K562 (cell line): ENCODE measurements around the gene MYOM1. TPM values are rescaled to one million over a fixed set of nuclear protein-coding genes. Genes with fewer than 3 reads are reported as not detected.

Experiments
- BCOR ChIP-seq: fragments of 450-650 bp; IDR thresholded peaks from 2 replicates; pipeline ENCODE4 v1.6.1; 2016
- polyA plus RNA-seq, 8 experiments: library from polyadenylated mRNA; depleted of rRNA in 4 of 8; stranded (reverse) in 5 of 8; unstranded in 3 of 8; fragments of >200 nt; fragmentation: Nextera tagmentation in 2 of 8; fragmentation: Illumina TruSeq in 1 of 8; extraction: Ambion mirVana in 2 of 8; extraction: Trizol in 1 of 8; gene quantifications; 2 replicates each; pipeline versions ENCODE4 v1.2.1 to v1.2.3, GENCODE V29; 2011 to 2014; ENCODE audit warnings: inconsistent platforms in 1 of 8, missing spikeins in 1 of 8
- total RNA-seq, 7 experiments: library from RNA; depleted of rRNA in 6 of 7; stranded (reverse); fragments of >200 nt in 6 of 7; fragmentation: Illumina TruSeq in 2 of 7; extraction: Trizol in 2 of 7; gene quantifications; 2 replicates each; pipeline versions ENCODE4 v1.2.1 to v1.2.3, GENCODE V29; 2011 to 2021; ENCODE audit warnings: low replicate concordance in 1 of 7
- TF ChIP-seq, protein P1 (sequence below), 3 experiments: fragments of 200-800 bp in 1 of 3; fragments of 250-450 bp in 1 of 3; fragments of 450-650 bp in 1 of 3; sonication (Bioruptor Pico) in 1 of 3; sonication (Bioruptor generic) in 1 of 3; formaldehyde crosslinking in 1 of 3; IDR thresholded peaks; 2 replicates each; pipeline versions ENCODE4 v1.6.1 to v1.8.0; 2016 to 2022; ENCODE audit warnings: mild to moderate bottlenecking in 2 of 3, missing genetic modification characterization in 2 of 3, missing compliant biosample characterization in 1 of 3, moderate library complexity in 1 of 3
- TF ChIP-seq, protein P2 (sequence below): fragments of 450-650 bp; IDR thresholded peaks from 2 replicates; pipeline ENCODE4 v1.6.1; 2016; ENCODE audit warnings: low read depth, mild to moderate bottlenecking, moderate library complexity

The MYOM1 gene
- total and polyA plus RNA-seq, 9 of the 15 experiments (the other 6 are each of a cell fraction or from before 2014, with no cell fraction given), result 0.01 to 0.62 (median 0.25) TPM

DNA sequence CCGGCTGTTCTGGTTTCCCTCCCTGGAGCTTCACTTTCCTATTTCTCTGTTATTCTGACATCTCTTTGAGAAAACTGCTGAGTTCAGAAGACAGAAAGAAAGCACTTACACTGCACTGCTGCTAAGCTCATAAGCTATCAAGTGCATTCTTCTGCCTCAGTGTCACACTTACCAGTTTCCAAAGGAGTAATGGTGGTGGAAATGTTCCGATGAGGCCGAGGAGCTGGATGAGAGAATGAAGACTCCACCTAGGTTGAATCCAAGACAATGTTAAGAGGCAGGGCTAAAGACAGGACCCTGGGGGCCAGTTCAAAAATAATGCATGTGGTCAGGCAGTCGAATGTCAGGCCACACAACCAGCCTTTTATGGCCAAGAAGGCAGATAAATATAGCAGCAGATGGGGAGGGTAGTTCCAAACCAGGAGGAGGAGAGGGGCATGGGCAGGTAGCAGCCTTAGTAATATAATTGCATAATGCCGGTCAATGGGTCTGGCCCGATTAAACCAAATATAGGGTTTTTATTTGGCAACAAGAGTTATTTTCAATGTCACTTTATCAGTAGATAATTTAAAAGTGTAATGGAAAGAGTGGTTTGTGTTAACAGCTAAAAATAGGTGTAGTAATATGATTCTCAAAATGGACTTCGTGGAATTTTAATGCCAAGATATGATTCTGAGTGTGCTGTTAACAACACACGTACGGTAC, at the start of gene MYOM1 (continued):
- TF ChIP-seq, protein P1, sequence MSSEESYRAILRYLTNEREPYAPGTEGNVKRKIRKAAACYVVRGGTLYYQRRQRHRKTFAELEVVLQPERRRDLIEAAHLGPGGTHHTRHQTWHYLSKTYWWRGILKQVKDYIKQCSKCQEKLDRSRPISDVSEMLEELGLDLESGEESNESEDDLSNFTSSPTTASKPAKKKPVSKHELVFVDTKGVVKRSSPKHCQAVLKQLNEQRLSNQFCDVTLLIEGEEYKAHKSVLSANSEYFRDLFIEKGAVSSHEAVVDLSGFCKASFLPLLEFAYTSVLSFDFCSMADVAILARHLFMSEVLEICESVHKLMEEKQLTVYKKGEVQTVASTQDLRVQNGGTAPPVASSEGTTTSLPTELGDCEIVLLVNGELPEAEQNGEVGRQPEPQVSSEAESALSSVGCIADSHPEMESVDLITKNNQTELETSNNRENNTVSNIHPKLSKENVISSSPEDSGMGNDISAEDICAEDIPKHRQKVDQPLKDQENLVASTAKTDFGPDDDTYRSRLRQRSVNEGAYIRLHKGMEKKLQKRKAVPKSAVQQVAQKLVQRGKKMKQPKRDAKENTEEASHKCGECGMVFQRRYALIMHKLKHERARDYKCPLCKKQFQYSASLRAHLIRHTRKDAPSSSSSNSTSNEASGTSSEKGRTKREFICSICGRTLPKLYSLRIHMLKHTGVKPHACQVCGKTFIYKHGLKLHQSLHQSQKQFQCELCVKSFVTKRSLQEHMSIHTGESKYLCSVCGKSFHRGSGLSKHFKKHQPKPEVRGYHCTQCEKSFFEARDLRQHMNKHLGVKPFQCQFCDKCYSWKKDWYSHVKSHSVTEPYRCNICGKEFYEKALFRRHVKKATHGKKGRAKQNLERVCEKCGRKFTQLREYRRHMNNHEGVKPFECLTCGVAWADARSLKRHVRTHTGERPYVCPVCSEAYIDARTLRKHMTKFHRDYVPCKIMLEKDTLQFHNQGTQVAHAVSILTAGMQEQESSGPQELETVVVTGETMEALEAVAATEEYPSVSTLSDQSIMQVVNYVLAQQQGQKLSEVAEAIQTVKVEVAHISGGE (CRISPR knock-in tag; IDR thresholded peaks at IDR 0.05), result 0 out of 6 replicates have a peak, but pooled peaks of 1 of the 3 experiments have one; percentile 33
- TF ChIP-seq, protein P2, sequence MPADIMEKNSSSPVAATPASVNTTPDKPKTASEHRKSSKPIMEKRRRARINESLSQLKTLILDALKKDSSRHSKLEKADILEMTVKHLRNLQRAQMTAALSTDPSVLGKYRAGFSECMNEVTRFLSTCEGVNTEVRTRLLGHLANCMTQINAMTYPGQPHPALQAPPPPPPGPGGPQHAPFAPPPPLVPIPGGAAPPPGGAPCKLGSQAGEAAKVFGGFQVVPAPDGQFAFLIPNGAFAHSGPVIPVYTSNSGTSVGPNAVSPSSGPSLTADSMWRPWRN, result no peak
- no peak for TF ChIP-seq BCOR
- TF ChIP-seq, all 486 proteins: peak for 2
